GM21737 (cell line): ENCODE results near the gene FYN.

Experiments
- ATAC-seq: cut with Tn5 transposase; IDR thresholded peaks from one replicate; pipeline ENCODE4 v1.9.1; 2021; ENCODE audit warnings: mild to moderate bottlenecking, moderate library complexity; ENCODE audit not compliant: unreplicated experiment

The FYN gene

GRCh38 chr6:111667931-111668330 is 205.3 kb downstream of the FYN start:
- no peak for ATAC-seq

GRCh38 chr6:111666847-111667246 is 206.4 kb downstream of the FYN start:
- ATAC-seq: no peak

GRCh38 chr6:111664565-111665030 is 208.7 kb downstream of the FYN start:
- no peak for ATAC-seq

- no peak for ATAC-seq
Measured at GRCh38 chr6:111663692-111664564, 209.3 kb downstream of the FYN start.

GRCh38 chr6:111662794-111663593 is 210.3 kb downstream of the FYN start:
- no peak for ATAC-seq

GRCh38 chr6:111662072-111662793 is 211.0 kb downstream of the FYN start:
- no peak for ATAC-seq

- ATAC-seq: no peak
Measured at GRCh38 chr6:111661541-111662061, 211.7 kb downstream of the FYN start.

GRCh38 chr6:111660531-111660930 is 212.7 kb downstream of the FYN start:
- ATAC-seq: no peak

- no peak for ATAC-seq
Measured at GRCh38 chr6:111658462-111659154, 214.6 kb downstream of the FYN start.

- no peak for ATAC-seq
Measured at GRCh38 chr6:111657146-111657545, 216.1 kb downstream of the FYN start.

GRCh38 chr6:111653979-111654378 is 219.3 kb downstream of the FYN start:
- no peak for ATAC-seq

GRCh38 chr6:111653434-111653833 is 219.8 kb downstream of the FYN start:
- no peak for ATAC-seq

GRCh38 chr6:111652156-111652555 is 221.1 kb downstream of the FYN start:
- ATAC-seq: no peak

GRCh38 chr6:111651185-111652034 is 221.8 kb downstream of the FYN start:
- no peak for ATAC-seq

- no peak for ATAC-seq
Measured at GRCh38 chr6:111650049-111650448, 223.2 kb downstream of the FYN start.

GRCh38 chr6:111648100-111648499 is 225.2 kb downstream of the FYN start:
- ATAC-seq: no peak

GRCh38 chr6:111646942-111647341 is 226.3 kb downstream of the FYN start:
- no peak for ATAC-seq

- ATAC-seq: no peak
Measured at GRCh38 chr6:111646034-111646433, 227.2 kb downstream of the FYN start.

GRCh38 chr6:111644893-111645430 is 228.3 kb downstream of the FYN start:
- ATAC-seq: no peak
